GM12892 (cell line): ENCODE measurements around the gene MAN1A1.

Experiments
- POLR2A ChIP-seq: IDR thresholded peaks from 2 replicates; pipeline ENCODE4 v1.6.1; 2011; ENCODE audit warnings: low read depth, low read length, control low read depth
- POLR2AphosphoS5 ChIP-seq: IDR thresholded peaks from 2 replicates; pipeline ENCODE4 v1.6.1; 2011; ENCODE audit warnings: low read depth, low read length, control low read depth

- no peak for TF ChIP-seq POLR2AphosphoS5
- no peak for TF ChIP-seq POLR2A
Observed at GRCh38 chr6:119384444-119384843, 34.9 kb upstream of the MAN1A1 start.
